GM06990 (cell line): ENCODE measurements around the gene VKORC1L1.

Source experiments
- DNase-seq: peaks from one replicate; pipeline ENCODE4 v3.0.0-alpha.2; 2011; ENCODE audit not compliant: insufficient read length; ENCODE audit errors: extremely low read depth
- H3K27me3 ChIP-seq: replicated peaks from 2 replicates; pipeline ENCODE4 v1.6.0; 2011; ENCODE audit warnings: low read length; ENCODE audit not compliant: control insufficient read depth, insufficient read depth
- H3K36me3 ChIP-seq: 2 replicates; pipeline ENCODE4 v1.5.1; 2011; ENCODE audit warnings: low read length; ENCODE audit not compliant: control insufficient read depth, insufficient read depth
- H3K4me3 ChIP-seq: replicated peaks from 2 replicates; pipeline ENCODE4 v1.5.1; 2011; ENCODE audit warnings: low read depth, mild to moderate bottlenecking, control low read depth, low read length
- CTCF ChIP-seq: IDR thresholded peaks from 2 replicates; pipeline ENCODE4 v1.5.1; 2011; ENCODE audit warnings: low read length, control low read depth, mild to moderate bottlenecking, inconsistent platforms; ENCODE audit not compliant: insufficient read depth, poor library complexity, severe bottlenecking

The VKORC1L1 gene

GRCh38 chr7:65978891-65979582, 106.2 kb downstream of the VKORC1L1 start:
- no peak for DNase-seq
- Histone ChIP-seq H3K4me3 (no peak overlapping the region), H3K36me3 (peaks cover 13% of the 10 kb centered on the region), H3K27me3 (no peaks in the 10 kb centered on the region)
- TF ChIP-seq CTCF: no peak

GRCh38 chr7:65979583-65980477, 107.0 kb downstream of the VKORC1L1 start:
- H3K4me3 ChIP-seq: no peak overlapping the region

GRCh38 chr7:65980478-65981250, 107.8 kb downstream of the VKORC1L1 start:
- peaks cover 5% of the 10 kb centered on the region for H3K36me3 ChIP-seq
- DNase-seq: peak; percentile 79
- no peak for TF ChIP-seq CTCF
- H3K27me3 ChIP-seq: no peaks in the 10 kb centered on the region
- H3K4me3 ChIP-seq: peak overlapping the region; percentile 85

More at GRCh38 chr7:65979583-65980477, 107.0 kb downstream of the VKORC1L1 start:
- DNase-seq: no peak
- no peak for TF ChIP-seq CTCF
- Histone ChIP-seq H3K27me3 (no peaks in the 10 kb centered on the region), H3K36me3 (peaks cover 7% of the 10 kb centered on the region)

GRCh38 chr7:65981965-65982792, 109.3 kb downstream of the VKORC1L1 start, which contains the start of gene GUSB:
GUSB (minus strand) TSS chr7:65982213; CDS start chr7:65982183, 30 bp downstream.
- peak; percentile 93 for DNase-seq
- Histone ChIP-seq H3K4me3 (peak within 1 kb of the TSS; percentile 85), H3K27me3 (no peaks in the 10 kb centered on the region), H3K36me3 (peaks cover 5% of the 10 kb centered on the region)
- TF ChIP-seq CTCF: no peak

GRCh38 chr7:65983965-65984658, 111.2 kb downstream of the VKORC1L1 start:
- TF ChIP-seq CTCF: no peak
- no peak overlapping the region for H3K4me3 ChIP-seq
- peaks cover 5% of the 10 kb centered on the region for H3K36me3 ChIP-seq

More at GRCh38 chr7:65983965-65984658, 111.2 kb downstream of the VKORC1L1 start:
- no peak for DNase-seq
- H3K27me3 ChIP-seq: no peaks in the 10 kb centered on the region
